Limb (tissue), 2 donors: ENCODE data around the gene SDK1.
A peak's percentile ranks its signal among the peaks of the same experiment; 100 is the strongest.

Experiments
- DNase-seq, 2 donors: peaks; one replicate each; pipeline ENCODE4 v3.0.0-alpha.2; 2016; ENCODE audit errors: extremely low spot score in 2 of 2

SDK1 gene

GRCh38 chr7:3780016-3780415 is 479.0 kb downstream of the SDK1 start:
- DNase-seq, result no peak

- DNase-seq, result no peak
Observed at GRCh38 chr7:3780525-3780924, 479.5 kb downstream of the SDK1 start.

- DNase-seq, result no peak
Observed at GRCh38 chr7:3781607-3782006, 480.6 kb downstream of the SDK1 start.

GRCh38 chr7:3787717-3788264 is 486.7 kb downstream of the SDK1 start:
- no peak for DNase-seq

GRCh38 chr7:3790803-3791202 is 489.8 kb downstream of the SDK1 start:
- no peak for DNase-seq

- no peak for DNase-seq
Observed at GRCh38 chr7:3791327-3791726, 490.3 kb downstream of the SDK1 start.

GRCh38 chr7:3795141-3795540 is 494.1 kb downstream of the SDK1 start:
- DNase-seq, result no peak

- DNase-seq, result no peak
Observed at GRCh38 chr7:3795781-3796180, 494.7 kb downstream of the SDK1 start.

GRCh38 chr7:3805151-3805550 is 504.1 kb downstream of the SDK1 start:
- no peak for DNase-seq

GRCh38 chr7:3806516-3806915 is 505.5 kb downstream of the SDK1 start:
- no peak for DNase-seq

- no peak for DNase-seq
Observed at GRCh38 chr7:3807824-3808223, 506.8 kb downstream of the SDK1 start.

- no peak for DNase-seq
Observed at GRCh38 chr7:3821488-3821887, 520.4 kb downstream of the SDK1 start.

- no peak for DNase-seq
Observed at GRCh38 chr7:3825491-3825890, 524.4 kb downstream of the SDK1 start.

- no peak for DNase-seq
Observed at GRCh38 chr7:3832199-3832598, 531.1 kb downstream of the SDK1 start.

GRCh38 chr7:3835109-3835508 is 534.1 kb downstream of the SDK1 start:
- DNase-seq, result no peak

- DNase-seq, result no peak
Observed at GRCh38 chr7:3836855-3837254, 535.8 kb downstream of the SDK1 start.

- DNase-seq, result no peak
Observed at GRCh38 chr7:3844540-3845151, 543.6 kb downstream of the SDK1 start.

- no peak for DNase-seq
Observed at GRCh38 chr7:3846738-3847137, 545.7 kb downstream of the SDK1 start.

GRCh38 chr7:3847336-3847735 is 546.3 kb downstream of the SDK1 start:
- no peak for DNase-seq

- DNase-seq, result no peak
Observed at GRCh38 chr7:3859431-3859830, 558.4 kb downstream of the SDK1 start.

- no peak for DNase-seq
Observed at GRCh38 chr7:3860932-3861331, 559.9 kb downstream of the SDK1 start.

GRCh38 chr7:3861386-3861785 is 560.3 kb downstream of the SDK1 start:
- no peak for DNase-seq

- DNase-seq, result peak; percentile 60 to 75
Observed at GRCh38 chr7:3861941-3862340, 560.9 kb downstream of the SDK1 start.

GRCh38 chr7:3862774-3863173 is 561.7 kb downstream of the SDK1 start:
- DNase-seq, result no peak
